Activated CD4-positive, alpha-beta T cell treated with anti-CD3 and anti-CD28 coated beads for 48 hours (primary cell): ENCODE results near the gene STN1.

Source experiments
- DNase-seq: peaks from one replicate; pipeline ENCODE4 v3.0.0-alpha.2; 2020

STN1 gene

GRCh38 chr10:103892181-103892580 is 25.8 kb downstream of the STN1 start:
- no peak for DNase-seq

DNA sequence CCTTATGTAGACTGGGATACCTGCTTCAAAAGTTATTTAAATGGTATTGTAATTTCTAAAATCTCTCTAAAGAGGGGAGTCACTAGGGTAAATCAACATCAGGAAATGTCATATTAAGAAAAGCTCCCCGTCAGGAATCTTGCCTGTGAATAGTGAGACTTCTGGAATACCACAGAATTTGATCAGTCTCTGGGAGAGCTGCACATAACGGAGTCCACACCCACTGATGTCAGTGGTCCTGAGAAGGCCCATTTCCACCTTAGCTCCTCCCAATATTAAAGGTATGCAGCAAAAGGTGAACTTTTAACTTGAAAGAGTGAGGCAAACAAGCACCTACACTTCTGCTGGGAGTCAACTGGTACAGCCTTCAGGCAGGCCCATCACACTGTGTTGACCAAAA is 27.3 kb downstream of the STN1 start:
- no peak for DNase-seq

DNA sequence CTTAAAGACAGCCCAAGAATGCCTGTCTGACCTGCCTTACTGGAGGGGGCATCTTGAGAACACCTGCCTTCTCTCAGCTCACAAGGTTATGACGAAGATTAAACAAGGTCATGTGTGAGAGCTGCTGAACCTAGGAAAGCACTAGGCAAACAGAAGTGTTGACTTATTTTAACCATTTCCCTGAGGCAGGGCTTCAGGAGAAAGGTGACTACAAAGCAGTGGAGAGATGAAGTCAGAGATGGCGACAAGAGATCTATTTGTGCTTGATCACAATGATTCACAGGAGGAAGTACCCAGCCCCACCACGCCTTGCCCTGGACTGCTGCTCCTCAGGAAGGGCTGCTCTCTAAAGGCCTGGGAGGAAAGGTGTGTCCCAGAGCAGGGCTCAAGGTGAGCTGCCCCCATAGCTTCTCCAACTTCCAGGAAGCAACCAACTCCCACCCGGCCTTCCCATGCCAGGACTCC is 27.8 kb downstream of the STN1 start:
- peak; percentile 59 for DNase-seq

DNA sequence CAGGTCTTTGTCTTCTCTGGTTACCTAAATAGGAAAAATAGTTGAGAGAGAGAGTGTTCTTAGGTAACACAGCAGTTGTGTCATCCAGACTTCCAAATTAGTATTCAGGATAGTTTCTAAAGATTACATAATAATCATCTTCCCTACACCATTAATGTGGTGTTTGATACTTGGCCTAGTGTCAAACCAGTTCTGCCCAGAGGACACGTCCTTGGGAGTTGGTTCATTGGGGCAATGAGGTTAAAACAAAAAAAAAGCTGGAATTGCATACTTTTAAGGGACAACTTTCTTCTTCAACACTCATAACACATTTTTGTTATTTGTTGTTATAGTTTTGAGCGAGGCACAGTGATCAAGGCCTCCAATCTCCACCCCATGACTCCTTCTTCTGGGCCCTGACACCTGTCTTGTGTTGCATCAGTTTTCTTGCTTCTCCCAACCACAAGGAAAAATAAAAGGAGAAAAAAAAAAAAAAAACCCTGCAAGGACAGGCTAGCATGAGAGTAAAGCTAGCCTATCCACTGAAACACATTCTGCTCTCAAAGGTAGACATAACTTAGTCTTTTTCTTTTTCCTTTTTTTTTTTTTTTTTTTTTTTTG is 28.8 kb downstream of the STN1 start:
- no peak for DNase-seq

- peak; percentile 39 for DNase-seq
Measured at GRCh38 chr10:103888113-103888841, 29.7 kb downstream of the STN1 start.

GRCh38 chr10:103885617-103886016 is 32.4 kb downstream of the STN1 start:
- no peak for DNase-seq

- DNase-seq, result peak; percentile 24
Measured at GRCh38 chr10:103884681-103885139, 33.3 kb downstream of the STN1 start.

DNA sequence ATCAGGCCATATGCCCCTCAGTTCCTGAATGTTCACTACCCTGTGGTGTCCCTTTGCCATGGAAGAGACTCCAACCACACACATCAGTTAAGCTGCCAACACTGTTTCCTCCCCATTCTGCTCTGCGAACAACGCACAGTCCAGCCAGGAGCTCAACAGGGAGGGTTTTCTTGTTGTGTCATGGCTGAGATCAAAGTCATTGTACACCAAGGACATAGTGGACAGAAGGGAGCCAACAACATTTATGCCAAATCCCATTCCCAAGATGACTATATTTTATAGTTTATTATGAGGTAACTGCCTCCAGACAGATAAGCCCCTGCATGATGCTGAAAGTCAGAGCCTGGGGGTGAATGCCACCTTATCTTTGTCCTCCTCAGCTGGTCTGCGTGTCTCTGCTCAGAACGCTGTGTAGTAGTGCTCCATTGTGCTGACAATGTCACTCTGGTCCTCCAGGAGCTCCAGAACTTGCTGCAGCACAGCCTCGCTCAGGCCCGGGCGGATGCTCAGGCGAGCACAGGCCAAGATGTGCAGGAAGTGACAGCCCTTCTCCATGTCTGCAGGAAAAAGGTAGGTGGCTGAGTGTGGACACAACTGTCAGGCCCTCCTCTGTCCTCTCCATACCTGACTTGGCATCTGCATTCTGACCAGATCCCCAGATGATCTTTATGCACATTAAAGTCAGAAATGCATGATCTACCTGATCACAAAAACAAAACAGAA is 35.5 kb downstream of the STN1 start:
- DNase-seq, result no peak

GRCh38 chr10:103881416-103882284 is 36.3 kb downstream of the STN1 start:
- DNase-seq, result no peak

GRCh38 chr10:103879831-103880230 is 38.2 kb downstream of the STN1 start:
- no peak for DNase-seq

DNA sequence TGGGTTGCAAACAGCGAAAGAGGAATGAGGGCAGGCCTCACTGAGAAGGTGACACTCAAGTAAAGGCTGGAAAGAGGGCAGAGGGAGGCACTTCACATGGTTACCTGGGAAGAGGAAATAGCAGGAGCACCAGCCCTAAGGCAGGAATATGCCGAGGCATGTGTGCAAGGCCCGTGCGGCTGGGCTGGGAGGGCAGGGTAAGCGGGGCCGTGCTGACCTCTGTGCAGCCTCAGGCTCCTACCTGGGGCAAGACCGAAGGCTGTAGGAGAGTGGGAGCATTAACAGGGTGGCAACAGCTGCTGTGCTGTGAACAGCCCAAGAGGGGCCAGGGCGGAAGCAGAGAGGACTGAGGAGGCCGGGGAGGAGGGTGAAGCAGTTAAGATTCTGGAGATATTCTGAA is 38.6 kb downstream of the STN1 start:
- DNase-seq, result no peak

DNA sequence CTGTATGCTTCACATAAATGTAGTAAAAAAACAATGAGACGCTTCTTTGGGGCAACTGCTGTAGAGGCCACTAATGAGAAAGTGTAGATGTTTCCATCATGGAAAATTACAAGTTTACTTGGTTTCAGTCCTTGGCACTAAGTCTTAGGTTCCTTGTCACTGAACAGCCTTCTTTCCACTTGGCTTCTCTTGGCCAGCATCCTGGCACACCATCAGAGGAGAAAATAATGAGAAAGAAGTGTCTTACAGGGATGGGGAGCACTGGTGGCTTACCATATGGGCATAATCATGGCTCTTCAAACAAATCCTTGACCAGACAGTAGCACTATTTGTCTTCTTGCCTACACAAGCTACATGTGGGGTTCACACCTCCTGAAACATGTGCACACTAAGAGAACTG is 40.1 kb downstream of the STN1 start:
- no peak for DNase-seq

GRCh38 chr10:103876155-103876554 is 41.8 kb downstream of the STN1 start:
- DNase-seq, result no peak

DNA sequence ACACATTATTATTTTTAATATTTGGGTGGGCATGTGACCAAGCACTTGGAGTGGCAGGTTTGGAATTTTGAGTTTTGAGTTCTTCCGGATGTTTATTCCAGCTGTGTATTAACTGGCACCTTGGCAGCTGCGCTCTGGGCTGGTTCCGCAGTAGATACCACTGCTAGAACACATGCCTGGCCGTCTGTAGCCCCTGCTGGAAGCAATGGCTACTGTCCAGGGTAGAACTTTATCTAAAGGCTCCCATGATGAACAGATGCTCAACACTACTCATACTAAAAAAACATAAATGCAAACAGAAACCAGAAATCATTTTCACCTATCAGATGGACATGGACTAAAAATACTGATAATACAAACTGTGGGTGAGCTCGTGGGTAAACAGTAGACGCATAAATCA is 43.3 kb downstream of the STN1 start:
- no peak for DNase-seq

- no peak for DNase-seq
Measured at GRCh38 chr10:103872137-103872931, 45.6 kb downstream of the STN1 start.

- DNase-seq, result no peak
Measured at GRCh38 chr10:103871006-103871405, 47.0 kb downstream of the STN1 start.

GRCh38 chr10:103870516-103870915 is 47.5 kb downstream of the STN1 start:
- no peak for DNase-seq

- DNase-seq, result no peak
Measured at GRCh38 chr10:103869336-103869735, 48.6 kb downstream of the STN1 start.

- DNase-seq, result no peak
Measured at GRCh38 chr10:103868200-103868599, 49.8 kb downstream of the STN1 start.

DNA sequence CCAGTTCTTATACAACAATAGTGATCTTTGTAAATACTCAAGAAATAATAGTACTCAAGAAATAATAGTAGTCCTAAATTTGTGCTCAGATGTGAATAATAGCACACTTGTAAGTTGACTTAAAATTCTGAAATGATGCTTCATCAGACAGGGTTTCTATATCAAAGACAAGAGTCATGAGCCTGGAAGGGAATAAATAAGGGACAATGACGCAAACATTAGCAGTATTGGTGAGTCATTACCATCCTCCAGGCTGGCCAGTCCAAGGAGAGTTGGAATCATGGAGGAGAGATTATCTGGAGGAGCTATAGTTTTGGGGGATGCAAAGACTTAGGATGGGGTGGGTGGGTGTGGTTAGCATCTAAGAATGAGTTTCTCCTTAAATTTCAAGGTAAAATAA is 56.5 kb downstream of the STN1 start:
- DNase-seq, result no peak

DNA sequence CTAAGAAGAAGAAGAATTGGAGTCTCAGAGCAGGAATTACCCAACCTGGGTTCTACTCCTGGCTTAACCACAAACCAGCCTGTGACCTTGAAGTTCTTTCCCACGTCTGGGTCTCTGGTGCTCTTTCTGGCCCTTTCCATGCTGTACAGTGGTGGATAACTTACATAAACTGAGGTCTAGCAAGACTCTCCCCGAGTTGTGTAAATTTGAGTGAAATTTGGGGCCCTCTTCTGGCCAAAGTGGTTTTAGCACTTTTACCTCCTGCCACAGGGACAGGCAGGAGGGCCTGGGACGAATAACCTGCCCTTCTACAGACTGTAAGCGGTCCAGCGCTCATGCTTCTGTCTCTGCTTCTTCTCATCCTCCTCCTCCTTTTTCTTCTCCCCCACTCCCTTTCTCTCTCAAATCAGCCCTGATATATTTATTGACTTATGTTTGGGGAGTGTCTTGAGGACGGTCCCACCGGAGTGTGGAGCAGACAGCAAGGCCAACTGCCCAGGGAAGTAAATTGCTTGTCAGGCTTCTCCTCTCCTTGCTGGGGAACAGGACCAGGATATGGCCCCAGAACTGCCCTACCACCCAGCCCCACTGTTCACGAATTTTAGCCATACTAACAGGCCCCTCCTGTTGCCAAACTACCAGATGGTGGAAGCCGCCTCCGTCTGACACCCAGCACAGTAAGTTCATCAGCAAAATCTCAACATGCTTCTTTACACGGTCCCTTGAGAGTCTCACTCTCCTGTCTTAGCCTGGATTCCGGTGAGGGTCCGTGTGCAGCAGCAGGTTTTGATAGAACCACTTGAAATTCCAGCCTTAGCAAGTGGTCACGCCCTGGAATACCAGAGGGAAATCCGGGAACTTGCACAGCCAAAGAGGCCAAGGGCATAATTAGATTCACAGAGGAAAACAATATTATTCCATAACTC is 58.6 kb downstream of the STN1 start:
- peak; percentile 71 for DNase-seq
